K562 (cell line): ENCODE data around the gene LIG3. TPM values are rescaled to one million over a fixed set of nuclear protein-coding genes. Genes with fewer than 3 reads are reported as not detected.

ENCODE experiments used
- ATAC-seq: fragments of 200-7000 bp; cut with Tn5 transposase; 3 replicates; pipeline ENCODE4 v1.9.1; 2020; ENCODE audit warnings: moderate library complexity
- BruUV-seq: library from RNA; stranded (reverse); fragments of 400-500 nt; replicated peaks from 2 replicates; lab custom pipeline; 2021; lab: Mats Ljungman, UMichigan
- CTCF ChIA-PET: fragments of 300-600 bp; formaldehyde crosslinking; extraction: SDS; loops from one replicate; lab custom pipeline; 2021; ENCODE audit warnings: low intra/inter-chr PET ratio; lab: Yijun Ruan, JAX
- POLR2A ChIA-PET: fragments of 300-600, 350-650 bp; sonication (Branson Sonifier 250); formaldehyde crosslinking; extraction: SDS; loops from one replicate; lab custom pipeline; 2021; ENCODE audit warnings: antibody characterized with exemption, inconsistent platforms; lab: Yijun Ruan, JAX
- DNase-seq, 4 experiments: peaks; one replicate each; pipeline versions ENCODE4 v3.0.0 to v3.0.0-alpha.2; 2011 to 2018; ENCODE audit warnings: low spot score in 3 of 4, mixed read lengths in 3 of 4; ENCODE audit errors: extremely low read depth in 1 of 4
- FAIRE-seq: peaks from 2 replicates; lab custom pipeline; 2011; peaks lifted over from hg19 to GRCh38; lab: Jason Lieb, UNC
- H2AFZ ChIP-seq: 2 replicates; pipeline ENCODE4 v1.6.0; 2011; ENCODE audit warnings: low read depth, low read length, control low read depth, inconsistent platforms
- H3K27ac ChIP-seq: fragments of 200-600 bp; 3 replicates; pipeline ENCODE4 v1.8.0; 2011; ENCODE audit warnings: low read depth, mild to moderate bottlenecking, control low read depth, inconsistent platforms, low read length, moderate library complexity, mixed read lengths; ENCODE audit errors: extremely low read depth
- H3K27me3 ChIP-seq, 2 experiments: fragments of 300-600 bp in 1 of 2; 2 replicates in 1 of 2; 3 replicates in 1 of 2; pipeline versions ENCODE4 v1.6.0 to v1.8.0; 2011; ENCODE audit warnings: inconsistent platforms in 2 of 2, low read length in 2 of 2, mild to moderate bottlenecking in 1 of 2, mixed read lengths in 1 of 2, moderate library complexity in 1 of 2; ENCODE audit not compliant: control insufficient read depth in 2 of 2, insufficient read depth in 2 of 2
- H3K36me3 ChIP-seq: fragments of 300-600 bp; 3 replicates; pipeline ENCODE4 v1.8.0; 2011; ENCODE audit warnings: mild to moderate bottlenecking, low read length, inconsistent platforms; ENCODE audit not compliant: control insufficient read depth, insufficient read depth
- H3K4me1 ChIP-seq, 2 experiments: fragments of 200-600 bp in 1 of 2; replicated peaks in 1 of 2; 2 replicates in 1 of 2; 3 replicates in 1 of 2; pipeline versions ENCODE4 v1.5.1 to v1.8.0; 2011; ENCODE audit warnings: inconsistent platforms in 2 of 2, low read length in 2 of 2, mild to moderate bottlenecking in 1 of 2, mixed read lengths in 1 of 2, moderate library complexity in 1 of 2; ENCODE audit not compliant: control insufficient read depth in 2 of 2, insufficient read depth in 2 of 2
- H3K4me2 ChIP-seq: 2 replicates; pipeline ENCODE4 v1.6.1; 2011; ENCODE audit warnings: low read length, control low read depth, inconsistent platforms, mixed read lengths; ENCODE audit not compliant: insufficient read depth
- H3K4me3 ChIP-seq: fragments of 200-600 bp; sonication (generic), shearing (Covaris generic); 2 replicates; pipeline ENCODE4 v1.5.1; 2016; ENCODE audit warnings: control low read depth, inconsistent platforms
- H3K79me2 ChIP-seq: fragments of 200-600 bp; 3 replicates; pipeline ENCODE4 v1.8.0; 2011; ENCODE audit warnings: low read length, inconsistent platforms; ENCODE audit not compliant: control insufficient read depth, insufficient read depth
- H3K9ac ChIP-seq, 2 experiments: 2 replicates each; pipeline versions ENCODE4 v1.6.0 to v1.6.1; 2011; ENCODE audit warnings: low read depth in 2 of 2, low read length in 2 of 2, control low read depth in 1 of 2, inconsistent platforms in 1 of 2, mild to moderate bottlenecking in 1 of 2, mixed read lengths in 1 of 2; ENCODE audit not compliant: insufficient read depth in 1 of 2
- H3K9me1 ChIP-seq: one replicate; pipeline ENCODE4 v1.6.0; 2011; ENCODE audit warnings: inconsistent platforms, mild to moderate bottlenecking, low read length, moderate library complexity; ENCODE audit not compliant: control insufficient read depth, insufficient read depth
- H3K9me3 ChIP-seq: replicated peaks from 2 replicates; pipeline ENCODE4 v1.5.1; 2011; ENCODE audit warnings: low read depth, low read length, inconsistent platforms; ENCODE audit not compliant: control insufficient read depth, insufficient read depth
- H4K20me1 ChIP-seq: replicated peaks from 2 replicates; pipeline ENCODE4 v1.6.1; 2011; ENCODE audit warnings: low read length, inconsistent platforms, mixed read lengths; ENCODE audit not compliant: control insufficient read depth, insufficient read depth
- ATF6 ChIP-seq: sonication (generic); formaldehyde crosslinking; IDR thresholded peaks from 2 replicates; pipeline ENCODE4 v1.4.0; 2020; ENCODE audit warnings: mild to moderate bottlenecking, missing genetic modification reagents
- MAFF ChIP-seq: IDR thresholded peaks from 2 replicates; pipeline ENCODE4 v1.6.1; 2012; ENCODE audit warnings: low read length, improper control_type of control experiment
- NBN ChIP-seq: fragments of 450-650 bp; IDR thresholded peaks from 2 replicates; pipeline ENCODE4 v1.6.1; 2016; ENCODE audit warnings: low read depth, mild to moderate bottlenecking
- PCBP2 ChIP-seq: fragments of 200-400 bp; formaldehyde crosslinking; IDR thresholded peaks from 2 replicates; pipeline ENCODE4 v1.6.1; 2018; ENCODE audit warnings: low read length, low read depth, mild to moderate bottlenecking, moderate library complexity; ENCODE audit not compliant: poor library complexity, severe bottlenecking
- PRDM10 ChIP-seq: fragments of 450-650 bp; IDR thresholded peaks from 2 replicates; pipeline ENCODE4 v1.6.1; 2018; ENCODE audit not compliant: partially characterized antibody
- SMAD2 ChIP-seq: fragments of 150-350 bp; IDR thresholded peaks from 2 replicates; pipeline ENCODE4 v1.6.1; 2014; ENCODE audit warnings: low read depth, mild to moderate bottlenecking, low read length
- TAF1 ChIP-seq: IDR thresholded peaks from 2 replicates; pipeline ENCODE4 v1.6.1; 2011; ENCODE audit warnings: mild to moderate bottlenecking, low read length, moderate library complexity; ENCODE audit not compliant: insufficient read depth, control insufficient read depth, severe bottlenecking; ENCODE audit errors: extremely low read depth
- ZNF324 ChIP-seq: fragments of 250-450 bp; sonication (Bioruptor Pico); IDR thresholded peaks from 2 replicates; pipeline ENCODE4 v1.4.0; 2020; ENCODE audit warnings: mild to moderate bottlenecking
- ZNF511 ChIP-seq: sonication (generic); formaldehyde crosslinking; IDR thresholded peaks from 2 replicates; pipeline ENCODE4 v1.8.0; 2022; ENCODE audit warnings: mild to moderate bottlenecking, missing genetic modification reagents
- ZNF668 ChIP-seq: fragments of 250-450 bp; sonication (Bioruptor Pico); IDR thresholded peaks from 2 replicates; pipeline ENCODE4 v1.8.0; 2022; ENCODE audit warnings: mild to moderate bottlenecking, inconsistent platforms
- WGBS: fragments of 100-300 bp; shearing (Covaris generic); methylation state at CpG from one replicate; pipeline ENCODE4 v1.1.6; 2016; ENCODE audit warnings: low coverage, mixed read lengths; ENCODE audit not compliant: insufficient coverage; ENCODE audit errors: missing lambda C conversion rate; 5-methylcytosine and 5-hydroxymethylcytosine counted together
- in situ Hi-C: fragments of 300-500 bp; cut with MboI; formaldehyde crosslinking; loops from 4 replicates; pipeline ENCODE4 v1.15.0; 2018; ENCODE audit warnings: inconsistent platforms, mixed read lengths
- intact Hi-C: fragments of 100-400 bp; cut with micrococcal nuclease; formaldehyde crosslinking; loops from 2 replicates; pipeline ENCODE4 v1.14.2; 2022
- polyA plus RNA-seq, 8 experiments: library from polyadenylated mRNA; depleted of rRNA in 4 of 8; stranded (reverse) in 5 of 8; unstranded in 3 of 8; fragments of >200 nt; fragmentation: Nextera tagmentation in 2 of 8; fragmentation: Illumina TruSeq in 1 of 8; extraction: Ambion mirVana in 2 of 8; extraction: Trizol in 1 of 8; gene quantifications; 2 replicates each; pipeline versions ENCODE4 v1.2.1 to v1.2.3, GENCODE V29; 2011 to 2014; ENCODE audit warnings: inconsistent platforms in 1 of 8, missing spikeins in 1 of 8
- total RNA-seq, 7 experiments: library from RNA; depleted of rRNA in 6 of 7; stranded (reverse); fragments of >200 nt in 6 of 7; fragmentation: Illumina TruSeq in 2 of 7; extraction: Trizol in 2 of 7; gene quantifications; 2 replicates each; pipeline versions ENCODE4 v1.2.1 to v1.2.3, GENCODE V29; 2011 to 2021; ENCODE audit warnings: low replicate concordance in 1 of 7

LIG3 gene
- total and polyA plus RNA-seq, 9 of the 15 experiments (the other 6 are each of a cell fraction or from before 2014, with no cell fraction given), result 7.6 to 75.0 (median 43.0) TPM

GRCh38 chr17:34997355-34997862, 17.1 kb downstream of the LIG3 start:
- Histone ChIP-seq H3K9ac (no peak overlapping the region), H2AFZ (no peak overlapping the region), H3K9me3 (no peaks in the 10 kb centered on the region), H3K36me3 (peaks cover 96% of the 10 kb centered on the region), H3K27ac (no peak overlapping the region), H3K4me3 (no peak overlapping the region), H3K4me1 (peaks cover 3 to 11% of the 10 kb centered on the region in 2 experiments; a peak in 3 of 5 replicates), H4K20me1 (no peaks in the 10 kb centered on the region; the same call in 1 of the 2 replicates), H3K79me2 (no peaks in the 10 kb centered on the region), H3K9me1 (no peaks in the 10 kb centered on the region), H3K27me3 (no peaks in the 10 kb centered on the region), H3K4me2 (no peak overlapping the region)
- DNase-seq, result no peak
- no TSS peak for BruUV-seq
- 85% methylated on average over 11 of the region's 11 CpGs for WGBS
- ATAC-seq, result no peak
- ChIA-PET CTCF (interaction anchor here (0.7 to 2.9 kb wide), 3 partner anchors 119 to 145 kb away, joined by 3 to 49 read pairs (median 3); partner anchors contain the start of genes FNDC8 and RAD51D), POLR2A (interaction anchor here (0.6 to 1.3 kb wide), 4 partner anchors 8 to 577 kb away, joined by 3 to 7 read pairs (median 4); partner anchors contain the start of genes LIG3 and RAD51D)
- no peak for TF ChIP-seq PRDM10
- TF ChIP-seq PCBP2, result no peak
- no peak for TF ChIP-seq ATF6
- no peak for TF ChIP-seq ZNF511 (CRISPR knock-in tag)
- TF ChIP-seq ZNF668 (CRISPR knock-in tag), result no peak
- TF ChIP-seq SMAD2, result no peak
- TF ChIP-seq TAF1, result no peak
- no peak for TF ChIP-seq ZNF324 (CRISPR knock-in tag)
- TF ChIP-seq NBN, result no peak
- no peak for TF ChIP-seq MAFF
- intact Hi-C loops, result loop anchor here (5.0 kb wide), 1 partner anchor 90 kb away; no protein-coding TSS in a partner anchor
- no peak for FAIRE-seq
- in situ Hi-C loops, result loop anchor here (5.0 kb wide), 2 partner anchors 95 to 125 kb away; partner anchors contain the start of gene FNDC8
